ENCODE data around the gene IRAK1. TPM values are rescaled to one million over a fixed set of nuclear protein-coding genes. Genes with fewer than 3 reads are reported as not detected.

Gene IRAK1
- polyA plus RNA-seq, 1 donor (not counting 4 experiments of a cell fraction or from before 2014, with no cell fraction given), result 41.5 TPM

GRCh38 chrX:153993079-153993478 lies 26.6 kb downstream of the IRAK1 start:
- H3K9me1 ChIP-seq (ENCODE audit: control insufficient read depth, extremely low read depth, insufficient read depth, low read length), result no peaks in the 10 kb centered on the region
- dilution Hi-C loops (cut with MboI; ENCODE audit: extremely low pct_ligation_motif_present, low sequenced_read_pairs), result no loop called here

GRCh38 chrX:153992180-153992579 lies 27.5 kb downstream of the IRAK1 start:
- Histone ChIP-seq H3K27ac (ENCODE audit: control insufficient read depth, insufficient read depth, low read length) (no peak overlapping the region), H3K9me1 (ENCODE audit: control insufficient read depth, extremely low read depth, insufficient read depth, low read length) (no peaks in the 10 kb centered on the region), H3K36me3 (ENCODE audit: control insufficient read depth in 2 of 2, extremely low read depth in 1 of 2, insufficient read depth in 2 of 2, low read length in 2 of 2) (no peaks in the 10 kb centered on the region), H3K9ac (ENCODE audit: control insufficient read depth, extremely low read depth, insufficient read depth, low read length) (no peak overlapping the region), H3K4me3 (ENCODE audit: control insufficient read depth in 2 of 3, extremely low read depth in 1 of 3, insufficient read depth in 2 of 3, low read depth in 1 of 3, low read length in 3 of 3) (no peak overlapping the region), H3K4me2 (ENCODE audit: control insufficient read depth, extremely low read depth, insufficient read depth, low read depth, low read length) (no peak overlapping the region), H3K79me2 (ENCODE audit: control insufficient read depth, insufficient read depth, low read length) (no peaks in the 10 kb centered on the region), H4K20me1 (ENCODE audit: control insufficient read depth, extremely low read depth, insufficient read depth, low read length) (no peaks in the 10 kb centered on the region), H2AFZ (ENCODE audit: control insufficient read depth, low read length) (no peak overlapping the region), H3K27me3 (ENCODE audit: control insufficient read depth, extremely low read depth, insufficient read depth, low read length) (no peaks in the 10 kb centered on the region), H3K9me3 (ENCODE audit: control insufficient read depth, low read depth, low read length) (no peaks in the 10 kb centered on the region), H3K4me1 (ENCODE audit: control insufficient read depth, extremely low read depth, insufficient read depth, low read length) (no peaks in the 10 kb centered on the region)
- DNase-seq (ENCODE audit: low read depth, low spot score) (no peak), FAIRE-seq (no peak)
- dilution Hi-C loops (cut with MboI; ENCODE audit: extremely low pct_ligation_motif_present, low sequenced_read_pairs), result no loop called here
- no peak for TF ChIP-seq EZH2 (IDR thresholded peaks at IDR 0.05; ENCODE audit: low read length)
- no peak for TF ChIP-seq CTCF (optimal IDR thresholded peaks at IDR 0.05 in 1 of 3, IDR thresholded peaks at IDR 0.05 in 1 of 3, conservative IDR thresholded peaks at IDR 0.05 in 1 of 3; ENCODE audit: extremely low read depth in 1 of 3, insufficient read depth in 2 of 3, low read length in 3 of 3)

More at GRCh38 chrX:153993079-153993478, 26.6 kb downstream of the IRAK1 start:
- FAIRE-seq (no peak), DNase-seq (ENCODE audit: low read depth, low spot score) (no peak)
- Histone ChIP-seq H2AFZ (ENCODE audit: control insufficient read depth, low read length) (no peak overlapping the region), H3K9me3 (ENCODE audit: control insufficient read depth, low read depth, low read length) (no peaks in the 10 kb centered on the region), H3K4me1 (ENCODE audit: control insufficient read depth, extremely low read depth, insufficient read depth, low read length) (no peaks in the 10 kb centered on the region), H3K9ac (ENCODE audit: control insufficient read depth, extremely low read depth, insufficient read depth, low read length) (no peak overlapping the region), H3K27me3 (ENCODE audit: control insufficient read depth, extremely low read depth, insufficient read depth, low read length) (no peaks in the 10 kb centered on the region), H4K20me1 (ENCODE audit: control insufficient read depth, extremely low read depth, insufficient read depth, low read length) (no peaks in the 10 kb centered on the region), H3K4me2 (ENCODE audit: control insufficient read depth, extremely low read depth, insufficient read depth, low read depth, low read length) (no peak overlapping the region), H3K36me3 (ENCODE audit: control insufficient read depth in 2 of 2, extremely low read depth in 1 of 2, insufficient read depth in 2 of 2, low read length in 2 of 2) (no peaks in the 10 kb centered on the region), H3K4me3 (ENCODE audit: control insufficient read depth in 2 of 3, extremely low read depth in 1 of 3, insufficient read depth in 2 of 3, low read depth in 1 of 3, low read length in 3 of 3) (no peak overlapping the region), H3K27ac (ENCODE audit: control insufficient read depth, insufficient read depth, low read length) (no peak overlapping the region), H3K79me2 (ENCODE audit: control insufficient read depth, insufficient read depth, low read length) (no peaks in the 10 kb centered on the region)
- TF ChIP-seq CTCF (optimal IDR thresholded peaks at IDR 0.05 in 1 of 3, IDR thresholded peaks at IDR 0.05 in 1 of 3, conservative IDR thresholded peaks at IDR 0.05 in 1 of 3; ENCODE audit: extremely low read depth in 1 of 3, insufficient read depth in 2 of 3, low read length in 3 of 3) (no peak), EZH2 (IDR thresholded peaks at IDR 0.05; ENCODE audit: low read length) (no peak)

All from keratinocyte (primary cell).